ENCODE results near the gene SYVN1.

Gene SYVN1

GRCh38 chr11:65111744-65112545, 22.4 kb downstream of the SYVN1 start, which contains the start of gene TM7SF2 (continued):
- TF ChIP-seq KLF10 (tag by site-specific recombination; IDR thresholded peaks at IDR 0.05), result peak; percentile 61; the same call in 1 of the 2 replicates
- no peak for TF ChIP-seq ZNF473 (tag by site-specific recombination; IDR thresholded peaks at IDR 0.05)
- TF ChIP-seq, protein P1, sequence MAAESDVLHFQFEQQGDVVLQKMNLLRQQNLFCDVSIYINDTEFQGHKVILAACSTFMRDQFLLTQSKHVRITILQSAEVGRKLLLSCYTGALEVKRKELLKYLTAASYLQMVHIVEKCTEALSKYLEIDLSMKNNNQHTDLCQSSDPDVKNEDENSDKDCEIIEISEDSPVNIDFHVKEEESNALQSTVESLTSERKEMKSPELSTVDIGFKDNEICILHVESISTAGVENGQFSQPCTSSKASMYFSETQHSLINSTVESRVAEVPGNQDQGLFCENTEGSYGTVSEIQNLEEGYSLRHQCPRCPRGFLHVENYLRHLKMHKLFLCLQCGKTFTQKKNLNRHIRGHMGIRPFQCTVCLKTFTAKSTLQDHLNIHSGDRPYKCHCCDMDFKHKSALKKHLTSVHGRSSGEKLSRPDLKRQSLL (tag by site-specific recombination; IDR thresholded peaks at IDR 0.05), result no peak
- no peak for TF ChIP-seq PRDM1 (tag by site-specific recombination; IDR thresholded peaks at IDR 0.05)
- TF ChIP-seq ZNF561 (tag by site-specific recombination; IDR thresholded peaks at IDR 0.05; ENCODE audit: borderline replicate concordance), result no peak
- TF ChIP-seq TCF7L2 (IDR thresholded peaks at IDR 0.05; ENCODE audit: borderline replicate concordance, low read depth, low read length), result no peak
- TF ChIP-seq INSM2 (tag by site-specific recombination; IDR thresholded peaks at IDR 0.05), result no peak
- TF ChIP-seq ZNF292 (tag by site-specific recombination; IDR thresholded peaks at IDR 0.05; ENCODE audit: borderline replicate concordance, low read depth), result no peak
- TF ChIP-seq ZNF391 (tag by site-specific recombination; IDR thresholded peaks at IDR 0.05; ENCODE audit: borderline replicate concordance, low read depth), result 0 out of 2 replicates have a peak, but pooled peaks have one; percentile 31
- no peak for TF ChIP-seq ZNF677 (tag by site-specific recombination; IDR thresholded peaks at IDR 0.05)
- no peak for TF ChIP-seq ZNF133 (tag by site-specific recombination; IDR thresholded peaks at IDR 0.05)
- TF ChIP-seq ZNF843 (tag by site-specific recombination; IDR thresholded peaks at IDR 0.05), result peak; percentile 34; the same call in 1 of the 2 replicates
- no peak for TF ChIP-seq ZNF394 (tag by site-specific recombination; IDR thresholded peaks at IDR 0.05; ENCODE audit: borderline replicate concordance)
- no peak for TF ChIP-seq ZNF302 (tag by site-specific recombination; IDR thresholded peaks at IDR 0.05; ENCODE audit: low read depth)
- TF ChIP-seq ZNF404 (tag by site-specific recombination; IDR thresholded peaks at IDR 0.05), result no peak
- no peak for TF ChIP-seq ZNF530 (tag by site-specific recombination; IDR thresholded peaks at IDR 0.05; ENCODE audit: low read depth)
- TF ChIP-seq HOXD13 (CRISPR knock-in tag; IDR thresholded peaks at IDR 0.05; ENCODE audit: borderline replicate concordance), result no peak
- TF ChIP-seq, protein P2, sequence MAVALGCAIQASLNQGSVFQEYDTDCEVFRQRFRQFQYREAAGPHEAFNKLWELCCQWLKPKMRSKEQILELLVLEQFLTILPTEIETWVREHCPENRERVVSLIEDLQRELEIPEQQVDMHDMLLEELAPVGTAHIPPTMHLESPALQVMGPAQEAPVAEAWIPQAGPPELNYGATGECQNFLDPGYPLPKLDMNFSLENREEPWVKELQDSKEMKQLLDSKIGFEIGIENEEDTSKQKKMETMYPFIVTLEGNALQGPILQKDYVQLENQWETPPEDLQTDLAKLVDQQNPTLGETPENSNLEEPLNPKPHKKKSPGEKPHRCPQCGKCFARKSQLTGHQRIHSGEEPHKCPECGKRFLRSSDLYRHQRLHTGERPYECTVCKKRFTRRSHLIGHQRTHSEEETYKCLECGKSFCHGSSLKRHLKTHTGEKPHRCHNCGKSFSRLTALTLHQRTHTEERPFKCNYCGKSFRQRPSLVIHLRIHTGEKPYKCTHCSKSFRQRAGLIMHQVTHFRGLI (tag by site-specific recombination; IDR thresholded peaks at IDR 0.05), result no peak
- TF ChIP-seq, protein P3, sequence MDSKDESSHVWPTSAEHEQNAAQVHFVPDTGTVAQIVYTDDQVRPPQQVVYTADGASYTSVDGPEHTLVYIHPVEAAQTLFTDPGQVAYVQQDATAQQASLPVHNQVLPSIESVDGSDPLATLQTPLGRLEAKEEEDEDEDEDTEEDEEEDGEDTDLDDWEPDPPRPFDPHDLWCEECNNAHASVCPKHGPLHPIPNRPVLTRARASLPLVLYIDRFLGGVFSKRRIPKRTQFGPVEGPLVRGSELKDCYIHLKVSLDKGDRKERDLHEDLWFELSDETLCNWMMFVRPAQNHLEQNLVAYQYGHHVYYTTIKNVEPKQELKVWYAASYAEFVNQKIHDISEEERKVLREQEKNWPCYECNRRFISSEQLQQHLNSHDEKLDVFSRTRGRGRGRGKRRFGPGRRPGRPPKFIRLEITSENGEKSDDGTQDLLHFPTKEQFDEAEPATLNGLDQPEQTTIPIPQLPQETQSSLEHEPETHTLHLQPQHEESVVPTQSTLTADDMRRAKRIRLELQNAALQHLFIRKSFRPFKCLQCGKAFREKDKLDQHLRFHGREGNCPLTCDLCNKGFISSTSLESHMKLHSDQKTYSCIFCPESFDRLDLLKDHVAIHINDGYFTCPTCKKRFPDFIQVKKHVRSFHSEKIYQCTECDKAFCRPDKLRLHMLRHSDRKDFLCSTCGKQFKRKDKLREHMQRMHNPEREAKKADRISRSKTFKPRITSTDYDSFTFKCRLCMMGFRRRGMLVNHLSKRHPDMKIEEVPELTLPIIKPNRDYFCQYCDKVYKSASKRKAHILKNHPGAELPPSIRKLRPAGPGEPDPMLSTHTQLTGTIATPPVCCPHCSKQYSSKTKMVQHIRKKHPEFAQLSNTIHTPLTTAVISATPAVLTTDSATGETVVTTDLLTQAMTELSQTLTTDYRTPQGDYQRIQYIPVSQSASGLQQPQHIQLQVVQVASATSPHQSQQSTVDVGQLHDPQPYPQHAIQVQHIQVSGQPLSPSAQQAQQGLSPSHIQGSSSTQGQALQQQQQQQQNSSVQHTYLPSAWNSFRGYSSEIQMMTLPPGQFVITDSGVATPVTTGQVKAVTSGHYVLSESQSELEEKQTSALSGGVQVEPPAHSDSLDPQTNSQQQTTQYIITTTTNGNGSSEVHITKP (tag by site-specific recombination; IDR thresholded peaks at IDR 0.05), result peak; percentile 89
- TF ChIP-seq ZNF350 (tag by site-specific recombination; IDR thresholded peaks at IDR 0.05), result no peak
- no peak for TF ChIP-seq ZBTB44 (tag by site-specific recombination; IDR thresholded peaks at IDR 0.05)
- TF ChIP-seq ZNF426 (tag by site-specific recombination; IDR thresholded peaks at IDR 0.05), result no peak
- TF ChIP-seq ZNF785 (tag by site-specific recombination; IDR thresholded peaks at IDR 0.05), result no peak
- TF ChIP-seq ZNF324 (tag by site-specific recombination; IDR thresholded peaks at IDR 0.05), result no peak
- no peak for TF ChIP-seq ZNF621 (tag by site-specific recombination; IDR thresholded peaks at IDR 0.05)
- TF ChIP-seq ZNF26 (tag by site-specific recombination; IDR thresholded peaks at IDR 0.05), result no peak
- peak; percentile 87 for TF ChIP-seq SP2 (tag by site-specific recombination; IDR thresholded peaks at IDR 0.05)
- peak; percentile 83 for TF ChIP-seq ZBTB7A (tag by site-specific recombination; IDR thresholded peaks at IDR 0.05; ENCODE audit: low read depth)
- no peak for TF ChIP-seq ZNF629 (tag by site-specific recombination; IDR thresholded peaks at IDR 0.05)

Measured in HEK293 (cell line).